Left lung (tissue), 10 donors: Measurements from ENCODE around the gene SNRNP70. TPM values are rescaled to one million over a fixed set of nuclear protein-coding genes. Genes with fewer than 3 reads are reported as not detected.
"Not testable (repeated sequence)": the region's sequence is repeated elsewhere in the genome, so short reads cannot be mapped to it uniquely, and the experiment has no call there.

Source experiments
- ATAC-seq: fragments of 200-7000 bp; cut with Tn5 transposase; one replicate; pipeline ENCODE4 v1.9.1; 2020; ENCODE audit warnings: moderate library complexity
- DNase-seq, 4 donors: peaks; one replicate each; pipeline ENCODE4 v3.0.0-alpha.2; 2013 to 2020
- H3K27ac ChIP-seq, 2 donors: fragments of 200-600 bp; sonication (generic) in 1 of 2; one replicate each; pipeline versions ENCODE4 v1.5.0 to v1.8.0; 2020 to 2021
- H3K27me3 ChIP-seq, 2 donors: fragments of 200-600 bp; sonication (generic) in 1 of 2; one replicate each; pipeline versions ENCODE4 v1.5.0 to v1.8.0; 2020 to 2021
- H3K36me3 ChIP-seq, 2 donors: fragments of 200-600 bp; sonication (generic) in 1 of 2; one replicate each; pipeline versions ENCODE4 v1.5.0 to v1.8.0; 2020 to 2021
- H3K4me1 ChIP-seq, 2 donors: fragments of 200-600 bp; one replicate each; pipeline ENCODE4 v1.8.0; 2021
- H3K4me3 ChIP-seq, 2 donors: fragments of 200-600 bp; sonication (generic) in 1 of 2; one replicate each; pipeline versions ENCODE4 v1.5.0 to v1.8.0; 2020 to 2021; ENCODE audit warnings: mild to moderate bottlenecking in 1 of 2
- H3K9me3 ChIP-seq, 2 donors: fragments of 200-600 bp; sonication (generic) in 1 of 2; one replicate each; pipeline versions ENCODE4 v1.5.0 to v1.8.0; 2020 to 2021
- intact Hi-C, 2 donors: fragments of 100-400 bp; cut with DNase I; formaldehyde crosslinking; loops; one replicate each; pipeline versions ENCODE4 v1.11.2 to v1.14.2; 2022
- polyA plus RNA-seq, 6 donors: library from polyadenylated mRNA; unstranded; fragments of 120-200 nt; gene quantifications; one replicate each; pipeline ENCODE4 v1.2.1, GENCODE V29; 2013; ENCODE audit not compliant: insufficient read length in 6 of 6
- total RNA-seq, 2 donors: library from RNA; stranded (reverse); fragmentation: NEBNext Ultra II Directional; extraction: Animal tissue kit (Norgen Biotek cat#: 25700); gene quantifications; one replicate each; pipeline ENCODE4 v1.2.1, GENCODE V29; 2021
- TF ChIP-seq, protein P1 (sequence below), 2 donors: fragments of 200-600 bp; sonication (generic) in 1 of 2; IDR thresholded peaks; one replicate each; pipeline versions ENCODE4 v1.5.0 to v1.8.0; 2021; ENCODE audit warnings: antibody characterized with exemption in 2 of 2
- donor health status: DM: no; HTN: yes; CAD: no.
- donor health status: DM: no; HTN: no; CAD: no.

The SNRNP70 gene
- total and polyA plus RNA-seq, 8 donors = 161 to 371 (median 325) TPM

DNA sequence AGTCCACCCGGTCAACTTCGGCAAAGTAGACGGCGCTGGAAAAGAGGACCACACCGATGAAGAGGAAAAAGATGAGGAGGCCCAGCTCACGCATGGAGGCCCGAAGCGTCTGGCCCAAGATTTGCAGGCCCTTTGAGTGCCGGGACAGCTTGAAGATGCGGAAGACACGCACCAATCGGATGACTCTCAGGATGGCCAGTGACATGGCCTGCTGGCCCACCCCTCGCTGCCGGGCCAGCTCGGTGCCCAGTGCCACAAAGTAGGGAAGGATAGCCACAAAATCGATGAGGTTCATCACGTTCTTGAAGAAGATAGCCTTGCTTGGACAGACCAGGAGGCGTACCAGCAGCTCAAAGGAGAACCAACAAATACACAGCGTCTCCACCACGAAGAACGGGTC lies 14.8 kb upstream of the SNRNP70 start:
- no peaks in the 10 kb centered on the region for H3K9me3 ChIP-seq
- no peak for DNase-seq
- H3K4me1 ChIP-seq = peaks cover 0 to 10% of the 10 kb centered on the region in 2 donors
- intact Hi-C loops = no loop called here
- H3K4me3 ChIP-seq = no peak overlapping the region
- no peaks in the 10 kb centered on the region for H3K36me3 ChIP-seq
- H3K27ac ChIP-seq = no peak overlapping the region
- TF ChIP-seq, protein P1, sequence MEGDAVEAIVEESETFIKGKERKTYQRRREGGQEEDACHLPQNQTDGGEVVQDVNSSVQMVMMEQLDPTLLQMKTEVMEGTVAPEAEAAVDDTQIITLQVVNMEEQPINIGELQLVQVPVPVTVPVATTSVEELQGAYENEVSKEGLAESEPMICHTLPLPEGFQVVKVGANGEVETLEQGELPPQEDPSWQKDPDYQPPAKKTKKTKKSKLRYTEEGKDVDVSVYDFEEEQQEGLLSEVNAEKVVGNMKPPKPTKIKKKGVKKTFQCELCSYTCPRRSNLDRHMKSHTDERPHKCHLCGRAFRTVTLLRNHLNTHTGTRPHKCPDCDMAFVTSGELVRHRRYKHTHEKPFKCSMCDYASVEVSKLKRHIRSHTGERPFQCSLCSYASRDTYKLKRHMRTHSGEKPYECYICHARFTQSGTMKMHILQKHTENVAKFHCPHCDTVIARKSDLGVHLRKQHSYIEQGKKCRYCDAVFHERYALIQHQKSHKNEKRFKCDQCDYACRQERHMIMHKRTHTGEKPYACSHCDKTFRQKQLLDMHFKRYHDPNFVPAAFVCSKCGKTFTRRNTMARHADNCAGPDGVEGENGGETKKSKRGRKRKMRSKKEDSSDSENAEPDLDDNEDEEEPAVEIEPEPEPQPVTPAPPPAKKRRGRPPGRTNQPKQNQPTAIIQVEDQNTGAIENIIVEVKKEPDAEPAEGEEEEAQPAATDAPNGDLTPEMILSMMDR (IDR thresholded peaks at IDR 0.05) = no peak
- ATAC-seq = no peak
- H3K27me3 ChIP-seq = peaks cover 32 to 92% of the 10 kb centered on the region in 2 donors

DNA sequence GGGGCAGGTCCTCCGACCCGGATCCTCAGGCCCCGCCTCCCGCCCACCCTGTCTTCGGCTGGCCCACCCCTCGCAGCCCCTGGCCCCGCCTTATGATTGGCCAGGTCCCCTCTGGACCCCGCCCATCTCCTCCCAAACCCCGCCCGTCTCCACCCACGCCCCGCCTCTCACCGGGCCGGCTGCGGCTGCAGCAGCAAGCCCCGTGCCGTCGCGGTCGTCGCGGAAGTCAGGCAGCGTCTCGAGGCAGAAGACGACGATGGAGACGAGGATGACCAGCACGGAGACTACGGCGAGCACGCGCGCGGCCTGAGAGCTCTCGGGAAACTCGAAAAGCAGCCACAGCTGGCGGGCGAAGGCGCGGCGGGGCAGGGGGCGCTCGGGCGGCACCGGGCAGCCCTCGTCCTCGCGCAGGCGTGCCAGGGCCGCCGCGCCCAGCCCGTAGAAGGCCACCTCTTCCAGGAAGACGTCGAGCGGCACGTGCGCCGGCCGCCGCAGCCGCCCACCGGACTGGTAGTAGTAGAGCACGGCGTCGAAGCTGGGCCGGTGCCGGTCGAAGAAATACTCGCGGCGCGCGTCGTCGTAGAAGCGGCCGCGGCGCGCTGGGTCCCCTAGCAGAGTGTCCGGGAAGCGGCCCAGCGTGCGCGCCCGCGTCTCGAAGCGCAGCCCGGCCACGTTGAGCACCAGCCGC lies 13.2 kb upstream of the SNRNP70 start:
- Histone ChIP-seq H3K36me3 (no peaks in the 10 kb centered on the region), H3K27ac (no peak overlapping the region), H3K4me3 (no peak overlapping the region), H3K27me3 (peaks cover 32 to 76% of the 10 kb centered on the region in 2 donors), H3K9me3 (no peaks in the 10 kb centered on the region), H3K4me1 (peaks cover 0 to 10% of the 10 kb centered on the region in 2 donors)
- TF ChIP-seq, protein P1 (IDR thresholded peaks at IDR 0.05) = no peak
- ATAC-seq = no peak
- intact Hi-C loops = no loop called here
- no peak for DNase-seq

DNA sequence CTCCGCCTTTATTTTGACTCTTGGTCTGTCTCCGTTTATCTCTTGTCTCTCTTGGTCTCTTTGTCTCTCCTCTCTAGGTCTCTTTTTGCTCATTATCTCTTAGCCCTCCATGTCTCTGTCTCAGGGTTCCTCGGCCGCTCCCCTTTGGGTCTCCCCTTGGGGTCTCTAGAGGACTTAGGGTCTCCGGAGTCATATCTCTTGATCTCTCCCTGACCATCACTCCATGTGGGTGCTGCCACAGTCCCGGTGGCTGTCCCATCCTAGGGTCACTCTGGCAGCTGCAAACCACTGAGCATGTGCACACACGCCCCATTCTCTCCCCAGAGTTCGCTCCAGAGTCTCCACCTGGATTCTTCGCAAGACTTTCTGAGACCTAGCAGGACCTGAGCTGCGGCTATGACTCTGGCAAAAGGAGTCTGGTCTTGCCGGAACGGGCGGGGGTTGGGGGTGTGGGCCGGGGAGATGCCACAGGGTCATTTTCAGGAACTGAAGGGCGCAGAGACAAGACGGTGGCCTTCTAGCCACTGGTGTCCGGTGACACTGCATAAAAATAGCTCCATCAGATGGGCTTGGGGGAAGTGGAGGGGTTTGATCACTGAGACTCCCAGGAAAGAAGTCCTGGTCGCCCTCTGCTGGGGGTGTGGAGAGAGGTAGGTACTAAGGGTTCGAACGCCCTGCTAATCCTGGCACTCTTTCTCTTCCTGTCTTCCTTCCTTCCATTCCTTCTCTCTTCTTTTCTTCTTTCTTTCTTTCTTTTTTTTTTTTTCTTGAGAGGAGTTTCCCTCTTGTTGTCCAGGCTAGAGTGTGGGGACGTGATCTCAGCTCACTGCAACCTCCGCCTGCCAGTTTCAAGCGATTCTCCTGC lies 11.5 kb upstream of the SNRNP70 start:
- intact Hi-C loops = no loop called here
- H3K4me3 ChIP-seq = no peak overlapping the region
- H3K4me1 ChIP-seq = peaks cover 0 to 10% of the 10 kb centered on the region in 2 donors
- no peaks in the 10 kb centered on the region for H3K36me3 ChIP-seq
- no peaks in the 10 kb centered on the region for H3K9me3 ChIP-seq
- DNase-seq (no peak), ATAC-seq (no peak)
- H3K27ac ChIP-seq = no peak overlapping the region
- TF ChIP-seq, protein P1 (IDR thresholded peaks at IDR 0.05) = no peak
- peaks cover 32 to 58% of the 10 kb centered on the region in 2 donors for H3K27me3 ChIP-seq

DNA sequence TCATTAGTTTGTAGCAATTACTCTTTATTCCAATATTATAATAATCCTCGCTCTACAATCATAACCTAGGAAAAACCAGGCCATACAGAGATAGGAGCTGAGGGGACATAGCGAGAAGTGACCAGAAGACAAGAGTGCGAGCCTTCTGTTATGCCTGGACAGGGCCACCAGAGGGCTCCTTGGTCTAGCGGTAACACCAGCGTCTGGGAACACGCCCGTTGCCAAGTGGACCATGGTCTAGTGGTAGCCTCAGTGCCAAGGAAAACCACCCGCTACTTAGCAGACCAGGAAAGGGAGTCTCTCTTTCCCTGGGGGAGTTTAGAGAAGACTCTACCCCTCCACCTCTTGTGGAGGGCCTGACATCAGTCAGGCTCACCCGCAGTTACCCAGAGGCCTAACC lies 10.4 kb upstream of the SNRNP70 start:
- H3K36me3 ChIP-seq, intact Hi-C loops, H3K4me3 ChIP-seq, H3K9me3 ChIP-seq, H3K27ac ChIP-seq: not testable (repeated sequence)
- peak in 2 of 4 donors; percentile 58 to 67 for DNase-seq
- peak; percentile 54 for ATAC-seq
- Histone ChIP-seq H3K4me1 (peaks cover 0 to 10% of the 10 kb centered on the region in 2 donors), H3K27me3 (peaks cover 32 to 48% of the 10 kb centered on the region in 2 donors)
- TF ChIP-seq, protein P1 (IDR thresholded peaks at IDR 0.05) = peak; percentile 62 to 69

DNA sequence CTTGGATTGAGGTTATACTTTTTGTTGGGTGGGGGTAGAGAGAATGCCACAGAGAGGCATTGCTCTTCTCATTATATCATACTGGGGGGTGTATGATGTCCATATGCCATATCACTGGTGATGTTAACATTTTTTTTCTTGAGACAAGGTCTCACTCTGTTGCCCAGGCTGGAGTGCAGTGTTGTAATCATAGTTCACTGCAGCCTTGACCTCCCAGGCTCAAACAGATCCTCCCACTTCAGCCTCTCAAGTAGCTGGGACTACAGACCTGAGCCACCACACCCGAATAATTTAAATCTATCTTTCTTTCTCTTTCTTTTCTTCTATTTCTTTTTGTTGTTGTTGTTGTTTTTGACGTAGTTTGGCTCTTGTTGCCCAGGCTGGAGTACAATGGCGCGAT lies 4.9 kb upstream of the SNRNP70 start:
- Histone ChIP-seq H3K27me3 (no peaks in the 10 kb centered on the region), H3K36me3 (no peaks in the 10 kb centered on the region), H3K9me3 (no peaks in the 10 kb centered on the region), H3K27ac (no peak overlapping the region), H3K4me3 (no peak overlapping the region), H3K4me1 (peaks cover 0 to 5% of the 10 kb centered on the region in 2 donors)
- ATAC-seq (no peak), DNase-seq (no peak)
- intact Hi-C loops = no loop called here
- TF ChIP-seq, protein P1 (IDR thresholded peaks at IDR 0.05) = no peak
